Nephron (organoid): ENCODE results near the gene CAMK2N1.
"Not testable (repeated sequence)": the region's sequence is repeated elsewhere in the genome, so short reads cannot be mapped to it uniquely, and the experiment has no call there.

ENCODE experiments used
- H3K27ac Mint-ChIP-seq, 3 experiments: 2 replicates each; pipeline ENCODE4 v1.8.0; 2020; ENCODE audit warnings: mixed read lengths in 3 of 3, mild to moderate bottlenecking in 2 of 3, moderate library complexity in 1 of 3
- H3K27me3 Mint-ChIP-seq: 2 replicates; pipeline ENCODE4 v1.8.0; 2021; ENCODE audit warnings: low read depth, mild to moderate bottlenecking, moderate library complexity, mixed read lengths
- H3K36me3 Mint-ChIP-seq: 2 replicates; pipeline ENCODE4 v1.8.0; 2020; ENCODE audit warnings: low read depth, mixed read lengths
- H3K4me1 Mint-ChIP-seq: 2 replicates; pipeline ENCODE4 v1.8.0; 2020; ENCODE audit warnings: mixed read lengths
- H3K4me3 Mint-ChIP-seq, 3 experiments: 2 replicates each; pipeline ENCODE4 v1.8.0; 2020; ENCODE audit warnings: mild to moderate bottlenecking in 3 of 3, mixed read lengths in 3 of 3, moderate library complexity in 2 of 3
- H3K9me3 Mint-ChIP-seq: 2 replicates; pipeline ENCODE4 v1.8.0; 2020; ENCODE audit warnings: mixed read lengths
- CTCF ChIP-seq, 3 experiments: fragments of 200-600 bp; sonication (generic); IDR thresholded peaks; one replicate each; pipeline ENCODE4 v1.5.0; 2021; ENCODE audit warnings: antibody characterized with exemption in 3 of 3; ENCODE audit not compliant: unreplicated experiment in 3 of 3

CAMK2N1 gene

GRCh38 chr1:20528221-20528620 lies 42.2 kb upstream of the CAMK2N1 start:
- Mint-ChIP-seq H3K4me3 (no peak overlapping the region), H3K27me3 (peaks cover 41% of the 10 kb centered on the region)

GRCh38 chr1:20526267-20526666 lies 40.3 kb upstream of the CAMK2N1 start:
- Mint-ChIP-seq H3K4me1 (no peaks in the 10 kb centered on the region), H3K27me3 (peaks cover 46% of the 10 kb centered on the region), H3K9me3 (no peaks in the 10 kb centered on the region), H3K4me3 (no peak overlapping the region), H3K36me3 (no peaks in the 10 kb centered on the region), H3K27ac (no peak overlapping the region)
- no peak for TF ChIP-seq CTCF (IDR thresholded peaks at IDR 0.05; ENCODE audit: unreplicated experiment in 3 of 3)

More at GRCh38 chr1:20528221-20528620, 42.2 kb upstream of the CAMK2N1 start:
- no peak overlapping the region for H3K27ac Mint-ChIP-seq
- no peak for TF ChIP-seq CTCF (IDR thresholded peaks at IDR 0.05; ENCODE audit: unreplicated experiment in 3 of 3)
- peaks cover 1% of the 10 kb centered on the region for H3K4me1 Mint-ChIP-seq
- H3K9me3 Mint-ChIP-seq: no peaks in the 10 kb centered on the region
- H3K36me3 Mint-ChIP-seq: no peaks in the 10 kb centered on the region

GRCh38 chr1:20521960-20522861 lies 36.2 kb upstream of the CAMK2N1 start:
- peak; percentile 83 to 93 (median 87) for TF ChIP-seq CTCF (IDR thresholded peaks at IDR 0.05; ENCODE audit: unreplicated experiment in 3 of 3)
- H3K27me3 Mint-ChIP-seq: peaks cover 36% of the 10 kb centered on the region
- no peaks in the 10 kb centered on the region for H3K9me3 Mint-ChIP-seq
- no peak overlapping the region for H3K4me3 Mint-ChIP-seq
- H3K4me1 Mint-ChIP-seq: no peaks in the 10 kb centered on the region
- no peaks in the 10 kb centered on the region for H3K36me3 Mint-ChIP-seq
- no peak overlapping the region for H3K27ac Mint-ChIP-seq

- not testable (repeated sequence) for H3K4me1 Mint-ChIP-seq, H3K4me3 Mint-ChIP-seq, H3K36me3 Mint-ChIP-seq, H3K27ac Mint-ChIP-seq, H3K9me3 Mint-ChIP-seq
- H3K27me3 Mint-ChIP-seq: peaks cover 23% of the 10 kb centered on the region
These were observed 33.7 kb upstream of the CAMK2N1 start for GRCh38 chr1:20519609-20520262.

GRCh38 chr1:20511518-20512428 lies 25.8 kb upstream of the CAMK2N1 start:
- Mint-ChIP-seq H3K4me1 (peaks cover 7% of the 10 kb centered on the region), H3K27me3 (peaks cover 19% of the 10 kb centered on the region), H3K27ac (no peak overlapping the region), H3K9me3 (no peaks in the 10 kb centered on the region), H3K36me3 (no peaks in the 10 kb centered on the region), H3K4me3 (no peak overlapping the region)
- TF ChIP-seq CTCF (IDR thresholded peaks at IDR 0.05; ENCODE audit: unreplicated experiment in 3 of 3): no peak

- no peak for TF ChIP-seq CTCF (IDR thresholded peaks at IDR 0.05; ENCODE audit: unreplicated experiment in 3 of 3)
- no peaks in the 10 kb centered on the region for H3K9me3 Mint-ChIP-seq
- H3K36me3 Mint-ChIP-seq: peaks cover 3% of the 10 kb centered on the region
- H3K27me3 Mint-ChIP-seq: peaks cover 9% of the 10 kb centered on the region
- peak overlapping the region; percentile 87 to 96 (median 88) for H3K4me3 Mint-ChIP-seq
- H3K27ac Mint-ChIP-seq: peak overlapping the region; percentile 3 to 86 (median 48)
- H3K4me1 Mint-ChIP-seq: peaks cover 7% of the 10 kb centered on the region
These were observed 22.4 kb upstream of the CAMK2N1 start for GRCh38 chr1:20508411-20508771.
